Right cardiac atrium (tissue), 5 donors: ENCODE results near the gene NCAM1. TPM values are rescaled to one million over a fixed set of nuclear protein-coding genes. Genes with fewer than 3 reads are reported as not detected.

Experiments
- ATAC-seq, 2 donors: fragments of 200-7000 bp; cut with Tn5 transposase; one replicate each; pipeline versions ENCODE4 v1.8.0 to v1.9.1; 2020; ENCODE audit warnings: moderate library complexity in 2 of 2, mild to moderate bottlenecking in 1 of 2
- DNase-seq, 3 donors: peaks; one replicate each; pipeline ENCODE4 v3.0.0-alpha.2; 2020
- H3K27ac ChIP-seq: one replicate; pipeline ENCODE4 v1.5.1; 2013; ENCODE audit warnings: mild to moderate bottlenecking, low read length, control low read depth, moderate library complexity
- H3K27me3 ChIP-seq: one replicate; pipeline ENCODE4 v1.6.1; 2013; ENCODE audit not compliant: control insufficient read depth, insufficient read depth
- H3K4me1 ChIP-seq: one replicate; pipeline ENCODE4 v1.6.1; 2013; ENCODE audit warnings: low read length; ENCODE audit not compliant: control insufficient read depth, insufficient read depth
- H3K4me3 ChIP-seq: one replicate; pipeline ENCODE4 v1.5.1; 2013; ENCODE audit warnings: low read length, control low read depth
- H3K9me3 ChIP-seq: one replicate; pipeline ENCODE4 v1.6.1; 2013; ENCODE audit warnings: low read length; ENCODE audit not compliant: control insufficient read depth
- WGBS: extraction: QIAGEN DNeasy Blood & Tissue Kit; methylation state at CpG from one replicate; pipeline ENCODE4 v1.1.7; 2013; 5-methylcytosine and 5-hydroxymethylcytosine counted together
- intact Hi-C, 4 donors: fragments of 100-400 bp; cut with DNase I; formaldehyde crosslinking; loops; one replicate each; pipeline versions ENCODE4 v1.11.0 to v1.14.0; 2022 to 2023
- polyA plus RNA-seq: library from polyadenylated mRNA; stranded (reverse); fragments of 200-250 nt; gene quantifications from one replicate; pipeline ENCODE4 v1.2.3, GENCODE V29; 2013
- total RNA-seq, 4 donors: library from RNA; stranded (reverse); fragmentation: NEBNext Ultra II Directional; extraction: Animal tissue kit (Norgen Biotek cat#: 25700); gene quantifications; one replicate each; pipeline ENCODE4 v1.2.1, GENCODE V29; 2021
- donor health status: healthy with polysubstance abuse.
- donor health status: DM: no; HTN: yes; CAD: no.
- donor health status: DM: no; HTN: no; CAD: no.
- donor health status: DM: no; HTN: yes; CAD: no; lungs with severe emphysema.
- donor health status: DM: yes; HTN: yes; CAD: no.

NCAM1 gene
- total and polyA plus RNA-seq, 5 donors: 87.9 to 303 (median 222) TPM

- intact Hi-C loops: no loop called here
- no peak overlapping the region for H3K4me3 ChIP-seq
- peaks cover 9% of the 10 kb centered on the region for H3K4me1 ChIP-seq
- WGBS: 69% methylated on average over 8 of the region's 8 CpGs
- no peak overlapping the region for H3K27ac ChIP-seq
- no peaks in the 10 kb centered on the region for H3K9me3 ChIP-seq
- no peak for DNase-seq
- no peak for ATAC-seq
- no peaks in the 10 kb centered on the region for H3K27me3 ChIP-seq
These were observed 170.0 kb downstream of the NCAM1 start for GRCh38 chr11:113131036-113131775.

GRCh38 chr11:113133071-113133470 is 171.9 kb downstream of the NCAM1 start:
- ATAC-seq (no peak), DNase-seq (no peak)
- 67% methylated on average over 4 of the region's 4 CpGs for WGBS
- Histone ChIP-seq H3K27ac (peak overlapping the region; percentile 12), H3K27me3 (no peaks in the 10 kb centered on the region), H3K9me3 (no peaks in the 10 kb centered on the region), H3K4me1 (peaks cover 7% of the 10 kb centered on the region), H3K4me3 (no peak overlapping the region)
- intact Hi-C loops: no loop called here

- no peaks in the 10 kb centered on the region for H3K27me3 ChIP-seq
- no peak for DNase-seq
- H3K27ac ChIP-seq: no peak overlapping the region
- no peak for ATAC-seq
- no peaks in the 10 kb centered on the region for H3K9me3 ChIP-seq
- WGBS: 85% methylated on average over 5 of the region's 5 CpGs
- H3K4me1 ChIP-seq: no peaks in the 10 kb centered on the region
- intact Hi-C loops: no loop called here
- H3K4me3 ChIP-seq: no peak overlapping the region
These were observed 173.4 kb downstream of the NCAM1 start for GRCh38 chr11:113134626-113135025.

- Histone ChIP-seq H3K27me3 (no peaks in the 10 kb centered on the region), H3K27ac (no peak overlapping the region), H3K9me3 (no peaks in the 10 kb centered on the region), H3K4me3 (no peak overlapping the region), H3K4me1 (no peaks in the 10 kb centered on the region)
- WGBS: 67% methylated on average over 15 of the region's 15 CpGs
- ATAC-seq: no peak
- DNase-seq: no peak
- intact Hi-C loops: no loop called here
These were observed 176.7 kb downstream of the NCAM1 start for GRCh38 chr11:113137713-113138529.

GRCh38 chr11:113138731-113139130 is 177.5 kb downstream of the NCAM1 start:
- intact Hi-C loops: no loop called here
- ATAC-seq (no peak), DNase-seq (no peak)
- no peaks in the 10 kb centered on the region for H3K9me3 ChIP-seq
- no peak overlapping the region for H3K27ac ChIP-seq
- H3K4me3 ChIP-seq: no peak overlapping the region
- no peaks in the 10 kb centered on the region for H3K4me1 ChIP-seq
- 58% methylated on average over 4 of the region's 4 CpGs for WGBS
- no peaks in the 10 kb centered on the region for H3K27me3 ChIP-seq

- WGBS: 83% methylated on average over 5 of the region's 5 CpGs
- Histone ChIP-seq H3K9me3 (no peaks in the 10 kb centered on the region), H3K4me1 (no peaks in the 10 kb centered on the region), H3K4me3 (no peak overlapping the region), H3K27ac (no peak overlapping the region), H3K27me3 (no peaks in the 10 kb centered on the region)
- intact Hi-C loops: no loop called here
- no peak for ATAC-seq
- no peak for DNase-seq
These were observed 179.8 kb downstream of the NCAM1 start for GRCh38 chr11:113141010-113141409.

- WGBS: 80% methylated on average over 6 of the region's 6 CpGs
- H3K27me3 ChIP-seq: no peaks in the 10 kb centered on the region
- H3K9me3 ChIP-seq: no peaks in the 10 kb centered on the region
- H3K27ac ChIP-seq: no peak overlapping the region
- no peak overlapping the region for H3K4me3 ChIP-seq
- ATAC-seq: no peak
- intact Hi-C loops: no loop called here
- DNase-seq: no peak
- H3K4me1 ChIP-seq: no peaks in the 10 kb centered on the region
These were observed 181.3 kb downstream of the NCAM1 start for GRCh38 chr11:113142508-113142907.

- intact Hi-C loops: no loop called here
- Histone ChIP-seq H3K9me3 (no peaks in the 10 kb centered on the region), H3K27ac (peak overlapping the region; percentile 22), H3K4me1 (no peaks in the 10 kb centered on the region), H3K27me3 (no peaks in the 10 kb centered on the region), H3K4me3 (no peak overlapping the region)
- DNase-seq (peak in 1 of 3 donors; percentile 13), ATAC-seq (peak; percentile 71 to 86)
- WGBS: 36% methylated on average over 8 of the region's 8 CpGs
These were observed 186.0 kb downstream of the NCAM1 start for GRCh38 chr11:113147249-113147648.

GRCh38 chr11:113148076-113148475 is 186.9 kb downstream of the NCAM1 start:
- no peak for DNase-seq
- Histone ChIP-seq H3K27ac (no peak overlapping the region), H3K27me3 (no peaks in the 10 kb centered on the region), H3K9me3 (no peaks in the 10 kb centered on the region), H3K4me3 (no peak overlapping the region), H3K4me1 (no peaks in the 10 kb centered on the region)
- ATAC-seq: no peak
- 82% methylated on average over 9 of the region's 9 CpGs for WGBS
- intact Hi-C loops: no loop called here

GRCh38 chr11:113148652-113149051 is 187.4 kb downstream of the NCAM1 start:
- no peaks in the 10 kb centered on the region for H3K4me1 ChIP-seq
- 64% methylated on average over 1 of the region's 1 CpG for WGBS
- intact Hi-C loops: no loop called here
- no peak overlapping the region for H3K4me3 ChIP-seq
- no peaks in the 10 kb centered on the region for H3K9me3 ChIP-seq
- no peak overlapping the region for H3K27ac ChIP-seq
- ATAC-seq (no peak), DNase-seq (no peak)
- H3K27me3 ChIP-seq: no peaks in the 10 kb centered on the region

GRCh38 chr11:113151521-113151920 is 190.3 kb downstream of the NCAM1 start:
- no peak overlapping the region for H3K27ac ChIP-seq
- no peaks in the 10 kb centered on the region for H3K4me1 ChIP-seq
- DNase-seq: no peak
- no peaks in the 10 kb centered on the region for H3K27me3 ChIP-seq
- intact Hi-C loops: no loop called here
- no peak for ATAC-seq
- no peaks in the 10 kb centered on the region for H3K9me3 ChIP-seq
- 89% methylated on average over 4 of the region's 4 CpGs for WGBS
- H3K4me3 ChIP-seq: no peak overlapping the region
